Measurements from ENCODE around the gene EFTUD2. TPM values are rescaled to one million over a fixed set of nuclear protein-coding genes. Genes with fewer than 3 reads are reported as not detected.

Gene EFTUD2
- total RNA-seq, 1 donor from 2014 or later, result 78.1 TPM

DNA sequence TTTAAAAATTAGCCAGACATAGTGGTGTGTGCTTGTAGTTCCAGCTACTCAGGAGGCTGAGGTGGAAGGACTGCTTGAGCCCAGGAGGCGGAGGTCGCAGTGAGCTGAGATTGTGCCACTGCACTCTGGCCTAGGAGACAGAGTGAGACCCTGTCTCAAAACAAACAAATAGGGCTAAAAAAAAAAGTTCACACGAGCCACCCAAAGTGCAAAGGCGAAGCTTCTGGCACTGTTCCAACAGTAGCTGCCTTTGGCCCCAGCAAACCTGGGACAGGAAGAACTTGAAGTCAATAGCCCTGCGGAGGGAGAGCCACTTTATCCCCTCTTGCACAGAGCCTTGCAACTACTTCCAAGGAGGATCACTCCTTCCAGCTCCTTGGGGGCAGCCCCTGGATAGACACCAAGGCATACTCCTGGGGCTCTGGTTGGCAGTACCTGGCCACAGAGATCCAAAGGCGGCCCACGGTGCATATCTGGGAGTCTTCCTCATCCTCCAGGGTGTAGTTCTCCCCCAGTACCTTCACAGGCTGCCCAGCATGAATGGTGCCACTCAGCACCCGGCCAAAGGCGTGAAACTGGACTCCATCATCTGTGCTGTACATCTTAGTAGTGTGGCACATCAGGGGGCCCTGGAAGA lies 36.8 kb downstream of the EFTUD2 start:
- no peak overlapping the region for H3K4me3 ChIP-seq (ENCODE audit: low read depth, low read length)
- TF ChIP-seq, protein P1, sequence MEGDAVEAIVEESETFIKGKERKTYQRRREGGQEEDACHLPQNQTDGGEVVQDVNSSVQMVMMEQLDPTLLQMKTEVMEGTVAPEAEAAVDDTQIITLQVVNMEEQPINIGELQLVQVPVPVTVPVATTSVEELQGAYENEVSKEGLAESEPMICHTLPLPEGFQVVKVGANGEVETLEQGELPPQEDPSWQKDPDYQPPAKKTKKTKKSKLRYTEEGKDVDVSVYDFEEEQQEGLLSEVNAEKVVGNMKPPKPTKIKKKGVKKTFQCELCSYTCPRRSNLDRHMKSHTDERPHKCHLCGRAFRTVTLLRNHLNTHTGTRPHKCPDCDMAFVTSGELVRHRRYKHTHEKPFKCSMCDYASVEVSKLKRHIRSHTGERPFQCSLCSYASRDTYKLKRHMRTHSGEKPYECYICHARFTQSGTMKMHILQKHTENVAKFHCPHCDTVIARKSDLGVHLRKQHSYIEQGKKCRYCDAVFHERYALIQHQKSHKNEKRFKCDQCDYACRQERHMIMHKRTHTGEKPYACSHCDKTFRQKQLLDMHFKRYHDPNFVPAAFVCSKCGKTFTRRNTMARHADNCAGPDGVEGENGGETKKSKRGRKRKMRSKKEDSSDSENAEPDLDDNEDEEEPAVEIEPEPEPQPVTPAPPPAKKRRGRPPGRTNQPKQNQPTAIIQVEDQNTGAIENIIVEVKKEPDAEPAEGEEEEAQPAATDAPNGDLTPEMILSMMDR (conservative IDR thresholded peaks at IDR 0.05; ENCODE audit: low read depth, low read length), result no peak
- DNase-seq (ENCODE audit: low read depth), result no peak

GRCh38 chr17:44859701-44860100 lies 39.5 kb downstream of the EFTUD2 start:
- TF ChIP-seq, protein P1 (conservative IDR thresholded peaks at IDR 0.05; ENCODE audit: low read depth, low read length), result no peak
- no peak for DNase-seq (ENCODE audit: low read depth)
- no peak overlapping the region for H3K4me3 ChIP-seq (ENCODE audit: low read depth, low read length)

DNA sequence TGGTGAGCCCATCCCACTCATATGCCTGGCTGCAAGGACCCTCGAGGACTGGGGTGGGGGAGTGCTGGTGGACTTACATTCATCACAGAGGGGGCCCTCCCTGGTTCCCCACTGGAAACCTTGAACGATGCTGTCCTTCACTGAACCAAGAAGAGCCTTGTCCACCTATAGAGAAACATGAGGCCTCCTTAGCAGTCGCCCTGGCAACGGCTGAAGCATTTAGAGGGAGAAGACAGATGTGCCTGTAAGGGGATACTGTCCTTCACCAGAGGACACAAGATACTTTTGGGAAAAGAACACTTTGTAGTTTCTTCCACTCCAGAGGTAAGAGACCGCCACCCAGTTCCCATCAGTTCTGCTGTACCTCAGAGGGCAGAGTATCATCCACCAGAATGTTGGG lies 45.1 kb downstream of the EFTUD2 start:
- TF ChIP-seq, protein P1 (conservative IDR thresholded peaks at IDR 0.05; ENCODE audit: low read depth, low read length), result no peak

GRCh38 chr17:44850612-44851011 lies 48.6 kb downstream of the EFTUD2 start:
- DNase-seq (ENCODE audit: low read depth), result no peak
- TF ChIP-seq, protein P1 (conservative IDR thresholded peaks at IDR 0.05; ENCODE audit: low read depth, low read length), result no peak
- no peak overlapping the region for H3K4me3 ChIP-seq (ENCODE audit: low read depth, low read length)

More for the DNA sequence above, 45.1 kb downstream of the EFTUD2 start:
- H3K4me3 ChIP-seq (ENCODE audit: low read depth, low read length), result no peak overlapping the region
- DNase-seq (ENCODE audit: low read depth), result no peak

DNA sequence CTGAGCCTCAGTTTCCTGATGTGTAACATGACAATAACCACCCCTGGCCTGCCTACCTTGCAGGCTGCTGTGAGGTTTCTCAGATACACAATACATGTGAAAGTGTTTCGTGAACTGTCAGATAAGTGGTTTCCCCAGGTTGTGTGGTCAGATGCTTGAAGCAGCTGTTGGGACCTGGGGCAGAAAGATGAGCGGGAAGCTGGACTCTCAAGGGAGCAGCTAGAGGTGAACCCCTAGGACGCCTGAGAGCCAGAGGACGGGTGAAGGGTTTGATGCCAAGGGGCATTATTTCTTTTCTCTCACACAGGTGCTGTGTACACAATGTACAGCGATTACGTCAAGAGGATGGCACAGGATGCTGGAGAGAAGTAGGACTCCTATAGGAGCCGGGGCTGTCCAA lies 49.2 kb downstream of the EFTUD2 start:
- no peak for DNase-seq (ENCODE audit: low read depth)
- no peak overlapping the region for H3K4me3 ChIP-seq (ENCODE audit: low read depth, low read length)
- TF ChIP-seq, protein P1 (conservative IDR thresholded peaks at IDR 0.05; ENCODE audit: low read depth, low read length), result no peak

- no peak overlapping the region for H3K4me3 ChIP-seq (ENCODE audit: low read depth, low read length)
- TF ChIP-seq, protein P1 (conservative IDR thresholded peaks at IDR 0.05; ENCODE audit: low read depth, low read length), result no peak
- no peak for DNase-seq (ENCODE audit: low read depth)
Observed at GRCh38 chr17:44848961-44849489, 50.2 kb downstream of the EFTUD2 start.

GRCh38 chr17:44848257-44848795 lies 50.9 kb downstream of the EFTUD2 start:
- DNase-seq (ENCODE audit: low read depth), result no peak
- TF ChIP-seq, protein P1 (conservative IDR thresholded peaks at IDR 0.05; ENCODE audit: low read depth, low read length), result no peak
- H3K4me3 ChIP-seq (ENCODE audit: low read depth, low read length), result no peak overlapping the region
